HG02763 (cell line): Measurements from ENCODE around the gene SLC25A18.

ENCODE experiments used
- ATAC-seq: cut with Tn5 transposase; IDR thresholded peaks from one replicate; pipeline ENCODE4 v1.9.1; 2021; ENCODE audit warnings: mild to moderate bottlenecking, moderate library complexity; ENCODE audit not compliant: unreplicated experiment

The SLC25A18 gene

GRCh38 chr22:17569971-17570511 is 6.7 kb downstream of the SLC25A18 start:
- no peak for ATAC-seq

- ATAC-seq = no peak
These were observed 7.7 kb downstream of the SLC25A18 start for GRCh38 chr22:17570851-17571631.

GRCh38 chr22:17575151-17575550 is 11.9 kb downstream of the SLC25A18 start:
- ATAC-seq = no peak

- no peak for ATAC-seq
These were observed 12.4 kb downstream of the SLC25A18 start for GRCh38 chr22:17575681-17576080.

- ATAC-seq = no peak
These were observed 13.2 kb downstream of the SLC25A18 start for GRCh38 chr22:17576470-17576869.

- no peak for ATAC-seq
These were observed 14.9 kb downstream of the SLC25A18 start for GRCh38 chr22:17578136-17578754.

- no peak for ATAC-seq
These were observed 16.3 kb downstream of the SLC25A18 start for GRCh38 chr22:17579535-17579981.

- no peak for ATAC-seq
These were observed 17.2 kb downstream of the SLC25A18 start for GRCh38 chr22:17580441-17581031.

- ATAC-seq = no peak
These were observed 17.8 kb downstream of the SLC25A18 start for GRCh38 chr22:17581056-17581455.

GRCh38 chr22:17581631-17582030 is 18.3 kb downstream of the SLC25A18 start:
- no peak for ATAC-seq

- no peak for ATAC-seq
These were observed 19.9 kb downstream of the SLC25A18 start for GRCh38 chr22:17583151-17583550.

GRCh38 chr22:17586831-17587440 is 23.6 kb downstream of the SLC25A18 start:
- no peak for ATAC-seq

GRCh38 chr22:17587629-17588028 is 24.3 kb downstream of the SLC25A18 start:
- no peak for ATAC-seq

- ATAC-seq = no peak
These were observed 25.3 kb downstream of the SLC25A18 start for GRCh38 chr22:17588606-17589005.

- no peak for ATAC-seq
These were observed 26.6 kb downstream of the SLC25A18 start for GRCh38 chr22:17589810-17590375.

GRCh38 chr22:17590586-17590985 is 27.3 kb downstream of the SLC25A18 start:
- no peak for ATAC-seq

- no peak for ATAC-seq
These were observed 28.9 kb downstream of the SLC25A18 start for GRCh38 chr22:17592201-17592600.

- no peak for ATAC-seq
These were observed 32.9 kb downstream of the SLC25A18 start for GRCh38 chr22:17596226-17596625.

GRCh38 chr22:17597217-17597616 is 33.9 kb downstream of the SLC25A18 start:
- ATAC-seq = no peak

GRCh38 chr22:17598318-17598717 is 35.0 kb downstream of the SLC25A18 start:
- no peak for ATAC-seq

GRCh38 chr22:17601031-17601430 is 37.7 kb downstream of the SLC25A18 start:
- no peak for ATAC-seq
